Parathyroid adenoma (tissue), 2 donors: ENCODE data around the gene SELENOP.
A peak's percentile ranks its signal among the peaks of the same experiment; 100 is the strongest.

Experiments used
- H2AFZ ChIP-seq: fragments of 300-600 bp; sonication (generic); one replicate; pipeline ENCODE4 v1.7.0; 2017; ENCODE audit warnings: antibody characterized with exemption, mild to moderate bottlenecking
- H3K27ac ChIP-seq: fragments of 300-600 bp; sonication (generic); one replicate; pipeline ENCODE4 v1.7.0; 2017
- H3K27me3 ChIP-seq: fragments of 300-600 bp; sonication (generic); one replicate; pipeline ENCODE4 v1.7.0; 2017; ENCODE audit warnings: low read length; ENCODE audit not compliant: control insufficient read depth, insufficient read depth
- H3K36me3 ChIP-seq: fragments of 300-600 bp; sonication (generic); one replicate; pipeline ENCODE4 v1.7.0; 2017; ENCODE audit warnings: low read length; ENCODE audit not compliant: control insufficient read depth, insufficient read depth
- H3K4me1 ChIP-seq: fragments of 300-600 bp; sonication (generic); one replicate; pipeline ENCODE4 v1.7.0; 2017; ENCODE audit warnings: control low read depth
- H3K4me2 ChIP-seq: fragments of 300-600 bp; sonication (generic); one replicate; pipeline ENCODE4 v1.7.0; 2017; ENCODE audit warnings: low read length
- H3K4me3 ChIP-seq: fragments of 300-600 bp; sonication (generic); one replicate; pipeline ENCODE4 v1.7.0; 2017; ENCODE audit warnings: low read depth, low read length
- H3K79me2 ChIP-seq: fragments of 300-600 bp; sonication (generic); one replicate; pipeline ENCODE4 v1.7.0; 2017; ENCODE audit warnings: control low read depth
- H3K9ac ChIP-seq: fragments of 300-600 bp; sonication (generic); one replicate; pipeline ENCODE4 v1.7.0; 2017; ENCODE audit warnings: mild to moderate bottlenecking
- H3K9me3 ChIP-seq: fragments of 300-600 bp; sonication (generic); one replicate; pipeline ENCODE4 v1.7.0; 2017; ENCODE audit warnings: low read length; ENCODE audit not compliant: control insufficient read depth
- CTCF ChIP-seq: fragments of 300-600 bp; sonication (generic); IDR thresholded peaks from one replicate; pipeline ENCODE4 v1.7.0; 2017; ENCODE audit warnings: antibody characterized with exemption, mild to moderate bottlenecking
- donor health status: primary hyperparathyroidism.

The SELENOP gene

DNA sequence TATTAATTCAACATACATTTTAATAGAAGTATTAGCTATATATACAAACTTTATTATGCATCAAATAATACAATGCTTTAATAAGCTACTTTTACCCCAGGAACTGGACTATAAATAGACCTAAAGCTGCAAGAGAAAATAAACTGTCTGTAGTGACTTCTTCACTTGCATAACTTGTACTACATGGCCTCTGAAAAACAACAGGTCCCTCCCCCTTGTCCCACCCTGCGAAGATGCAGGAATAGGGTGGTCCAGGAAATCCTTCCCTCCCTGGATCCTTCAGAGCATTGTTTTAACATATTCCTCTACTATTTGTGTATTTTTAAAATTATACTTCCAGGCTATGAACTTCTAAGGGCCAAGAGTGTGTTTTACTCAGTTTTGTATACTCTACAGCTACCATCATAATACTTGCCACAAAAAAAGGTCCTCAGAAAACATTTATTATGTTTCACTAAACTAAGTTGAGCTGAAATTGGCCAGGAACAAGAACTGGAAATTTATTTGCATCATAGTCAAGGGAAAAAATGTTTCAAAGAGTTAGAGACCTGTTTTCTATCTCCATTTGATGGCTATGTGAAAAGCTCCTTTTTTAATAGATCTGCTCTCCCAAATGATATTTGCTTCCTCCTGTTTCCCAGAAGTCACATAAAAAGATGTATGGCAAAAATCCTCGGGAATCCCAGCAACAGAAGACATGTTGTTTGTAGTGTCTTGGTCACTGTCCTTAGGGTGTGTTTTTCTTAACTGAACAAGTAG, 15.2 kb upstream of the SELENOP start:
- Histone ChIP-seq H3K4me2 (no peak overlapping the region), H3K27ac (no peak overlapping the region), H3K27me3 (no peaks in the 10 kb centered on the region), H3K36me3 (no peaks in the 10 kb centered on the region), H3K79me2 (no peaks in the 10 kb centered on the region), H3K4me3 (no peak overlapping the region), H2AFZ (no peak overlapping the region), H3K9ac (no peak overlapping the region), H3K4me1 (no peaks in the 10 kb centered on the region), H3K9me3 (no peaks in the 10 kb centered on the region)
- no peak for TF ChIP-seq CTCF

DNA sequence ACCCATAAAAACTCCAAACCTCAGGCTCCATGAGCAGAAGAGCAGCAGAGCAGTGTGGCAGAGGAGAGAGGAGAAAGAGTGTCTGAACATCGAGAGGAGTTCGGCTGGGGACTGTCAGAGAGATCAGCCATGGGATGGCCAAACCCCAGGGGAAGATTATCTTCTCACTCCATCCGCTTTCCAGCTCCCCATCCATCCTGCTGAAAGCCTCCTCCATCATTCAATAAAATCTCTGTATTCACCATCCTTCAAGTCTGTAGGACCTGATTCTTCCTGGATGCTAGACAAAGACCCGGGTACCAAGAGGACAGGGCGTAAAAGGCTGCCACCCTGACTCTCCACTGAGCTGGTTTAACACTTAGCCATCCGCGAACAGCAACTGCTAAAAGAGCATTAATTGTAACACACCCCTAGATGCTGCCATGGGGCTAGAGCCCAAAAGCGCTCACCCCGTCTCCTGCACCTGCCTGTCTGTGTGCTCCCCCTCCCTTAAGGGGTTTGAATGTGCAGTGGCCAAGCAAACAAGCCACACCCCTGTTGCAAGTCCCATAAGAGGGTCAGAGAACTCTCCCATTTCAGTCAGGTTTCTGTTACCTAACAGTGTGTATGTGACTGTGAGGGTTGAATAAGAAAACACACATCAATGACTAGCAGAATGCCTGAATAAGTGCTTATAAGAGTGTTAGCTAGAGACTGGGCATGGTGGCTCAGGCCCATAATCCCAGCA, 13.9 kb upstream of the SELENOP start:
- H2AFZ ChIP-seq, result no peak overlapping the region
- no peaks in the 10 kb centered on the region for H3K9me3 ChIP-seq
- H3K4me3 ChIP-seq, result no peak overlapping the region
- TF ChIP-seq CTCF, result no peak
- no peaks in the 10 kb centered on the region for H3K36me3 ChIP-seq
- H3K79me2 ChIP-seq, result no peaks in the 10 kb centered on the region
- H3K4me1 ChIP-seq, result no peaks in the 10 kb centered on the region
- no peak overlapping the region for H3K4me2 ChIP-seq
- H3K27ac ChIP-seq, result no peak overlapping the region
- H3K27me3 ChIP-seq, result no peaks in the 10 kb centered on the region
- H3K9ac ChIP-seq, result no peak overlapping the region

DNA sequence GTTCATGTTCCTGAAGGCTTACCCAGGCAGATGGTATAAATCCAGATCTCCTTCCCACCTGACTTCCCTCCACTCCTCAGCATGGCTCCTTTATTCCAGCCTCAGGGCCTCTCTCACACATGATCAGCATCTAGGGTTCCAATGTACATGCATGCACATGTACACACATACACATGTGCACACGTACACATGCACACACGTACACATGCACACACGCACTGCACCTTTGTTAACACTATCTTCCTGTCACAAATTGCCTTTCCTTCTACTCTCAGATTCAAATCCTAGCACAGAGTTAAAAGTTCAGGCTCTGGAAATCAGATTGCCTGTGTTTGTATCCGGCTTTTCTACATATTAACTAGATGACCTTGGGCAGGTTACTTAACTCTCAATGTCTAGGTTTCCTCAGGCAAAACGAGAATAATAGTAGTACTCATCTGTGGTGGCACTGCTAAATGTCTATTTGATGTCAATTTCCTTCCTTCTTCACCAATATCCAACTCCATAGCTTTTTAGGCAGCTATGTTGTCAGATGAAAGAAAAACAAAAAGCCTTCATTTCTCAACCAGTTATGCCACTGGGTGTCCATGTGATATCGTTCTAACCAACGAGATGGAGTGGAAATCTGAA, 12.8 kb upstream of the SELENOP start:
- no peaks in the 10 kb centered on the region for H3K36me3 ChIP-seq

DNA sequence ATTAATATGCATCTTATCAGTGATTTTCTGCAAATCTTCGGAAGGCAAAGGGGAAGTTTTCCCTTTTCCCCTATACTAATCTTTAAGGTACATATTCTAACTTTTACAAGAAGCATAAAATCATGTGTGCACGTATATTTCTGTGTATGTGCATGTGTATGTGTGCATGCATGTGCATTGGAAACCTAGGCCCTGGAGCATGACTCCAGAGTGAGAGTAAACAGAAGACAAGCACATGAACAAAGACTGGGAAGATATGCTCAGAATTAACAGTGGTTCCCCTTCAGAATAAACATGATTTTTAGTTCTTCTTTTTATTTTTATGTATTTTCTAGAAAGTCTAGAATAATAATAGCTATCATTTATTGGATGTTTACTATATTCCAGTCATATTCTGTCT, 10.9 kb upstream of the SELENOP start:
- Histone ChIP-seq H3K4me1 (no peaks in the 10 kb centered on the region), H3K27me3 (no peaks in the 10 kb centered on the region), H3K9me3 (no peaks in the 10 kb centered on the region), H3K4me2 (no peak overlapping the region), H3K27ac (no peak overlapping the region), H2AFZ (no peak overlapping the region), H3K36me3 (no peaks in the 10 kb centered on the region), H3K4me3 (no peak overlapping the region), H3K9ac (no peak overlapping the region), H3K79me2 (no peaks in the 10 kb centered on the region)
- TF ChIP-seq CTCF, result no peak

More for the DNA sequence above, 12.8 kb upstream of the SELENOP start:
- Histone ChIP-seq H3K27ac (no peak overlapping the region), H3K27me3 (no peaks in the 10 kb centered on the region), H3K79me2 (no peaks in the 10 kb centered on the region), H2AFZ (peak overlapping the region; percentile 45), H3K4me1 (no peaks in the 10 kb centered on the region), H3K9me3 (no peaks in the 10 kb centered on the region), H3K4me2 (no peak overlapping the region), H3K9ac (no peak overlapping the region), H3K4me3 (no peak overlapping the region)
- TF ChIP-seq CTCF, result no peak
